Measurements from ENCODE around the gene YKT6.
"Not testable (repeated sequence)": the region's sequence is repeated elsewhere in the genome, so short reads cannot be mapped to it uniquely, and the experiment has no call there.

YKT6 gene

DNA sequence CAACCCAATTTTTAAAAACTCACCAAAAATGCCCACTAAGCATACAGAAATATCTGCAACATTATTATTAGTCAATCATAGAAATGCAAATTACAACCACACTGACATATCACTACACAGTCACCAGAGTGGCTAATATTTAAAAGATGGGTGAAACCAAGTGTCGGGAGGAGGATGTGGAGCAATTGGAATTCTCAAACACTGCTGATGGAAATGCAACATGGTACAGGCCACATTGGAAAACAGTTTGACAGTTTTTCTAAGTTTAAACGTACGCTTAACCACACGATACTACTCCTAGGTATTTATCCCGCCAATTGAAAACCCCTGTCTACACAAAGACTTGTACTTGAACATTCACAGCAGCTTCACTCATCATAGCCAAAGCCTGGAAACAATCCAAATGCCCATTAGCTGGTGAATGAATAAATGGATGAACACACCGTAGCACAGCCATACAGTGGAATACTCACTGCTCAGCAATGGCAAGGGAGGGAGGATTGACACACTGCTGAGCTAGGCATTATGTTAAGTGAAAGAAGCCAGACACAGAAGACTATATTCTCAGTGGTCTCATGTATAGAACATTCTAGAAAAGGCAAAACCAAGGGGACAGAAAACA is 27.9 kb upstream of the YKT6 start:
- DNase-seq, result no peak

DNA sequence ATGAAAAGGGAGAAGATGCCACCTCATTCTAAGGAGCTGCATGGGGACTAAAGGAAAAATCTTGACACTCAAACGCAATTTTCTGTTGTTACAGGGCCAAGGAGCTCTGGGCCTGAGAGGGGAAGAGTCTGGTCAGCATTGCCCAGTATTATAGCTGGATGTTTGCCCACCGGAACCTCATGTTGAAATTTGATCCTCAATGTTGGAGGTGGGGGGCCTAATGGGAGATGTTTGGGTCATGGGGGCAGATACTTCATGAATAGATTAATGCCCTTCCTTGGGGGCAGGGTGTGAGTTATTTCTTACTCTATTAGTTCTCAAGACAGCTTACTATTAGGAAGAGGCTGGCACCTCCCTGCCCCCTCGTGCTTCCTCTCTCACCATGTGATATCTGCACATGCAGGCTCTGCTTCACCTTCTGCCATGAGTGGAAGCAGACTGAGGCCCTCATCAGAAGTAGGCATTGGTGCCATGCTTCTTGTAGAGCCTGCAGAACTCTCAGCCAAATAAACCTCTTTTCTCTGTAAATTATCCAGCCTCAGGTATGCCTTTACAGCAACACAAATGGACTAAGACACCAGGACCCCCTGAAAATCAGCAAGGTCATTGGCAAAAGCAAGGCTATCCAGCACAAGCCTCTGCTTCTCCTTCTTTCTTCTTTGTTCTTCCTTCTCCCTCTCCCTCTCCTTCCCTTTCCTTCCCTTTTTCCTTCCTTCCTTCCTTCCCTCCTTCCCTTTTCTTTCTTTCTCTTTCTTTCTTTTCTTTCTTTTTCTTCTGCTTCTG is 26.7 kb upstream of the YKT6 start:
- DNase-seq, result no peak

DNA sequence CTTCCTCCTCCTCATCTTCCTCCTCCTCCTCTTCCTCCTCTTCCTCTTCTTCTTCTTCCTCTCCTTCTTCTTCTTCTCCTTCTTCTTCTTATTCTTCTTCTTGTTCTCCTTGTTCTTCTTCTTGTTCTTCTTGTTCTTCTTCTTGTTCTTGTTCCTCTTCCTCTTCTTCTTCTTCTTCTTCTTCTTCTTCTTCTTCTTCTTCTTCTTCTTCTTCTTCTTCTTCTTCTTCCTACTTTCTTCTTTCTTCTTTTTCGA is 26.2 kb upstream of the YKT6 start:
- DNase-seq, result not testable (repeated sequence)

DNA sequence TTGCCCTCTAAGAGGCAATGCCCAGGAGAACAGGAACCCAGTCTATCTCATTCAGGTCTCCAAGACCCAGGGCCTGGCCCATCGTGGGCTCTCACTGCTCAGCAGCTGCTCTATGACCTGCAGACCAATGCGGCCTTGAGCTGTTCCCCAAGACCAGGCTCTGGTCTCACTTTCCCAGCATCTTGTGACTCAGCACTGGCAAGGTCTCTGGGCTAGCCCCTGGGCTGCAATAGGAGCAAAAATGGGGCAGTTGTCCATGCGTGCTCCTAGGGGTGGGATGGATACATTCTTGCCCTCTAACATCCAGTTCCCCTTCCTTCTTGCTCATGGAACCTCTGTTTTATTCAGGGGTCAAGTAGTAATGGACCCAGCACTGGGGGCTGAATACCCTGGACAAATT is 25.0 kb upstream of the YKT6 start:
- DNase-seq, result no peak

DNA sequence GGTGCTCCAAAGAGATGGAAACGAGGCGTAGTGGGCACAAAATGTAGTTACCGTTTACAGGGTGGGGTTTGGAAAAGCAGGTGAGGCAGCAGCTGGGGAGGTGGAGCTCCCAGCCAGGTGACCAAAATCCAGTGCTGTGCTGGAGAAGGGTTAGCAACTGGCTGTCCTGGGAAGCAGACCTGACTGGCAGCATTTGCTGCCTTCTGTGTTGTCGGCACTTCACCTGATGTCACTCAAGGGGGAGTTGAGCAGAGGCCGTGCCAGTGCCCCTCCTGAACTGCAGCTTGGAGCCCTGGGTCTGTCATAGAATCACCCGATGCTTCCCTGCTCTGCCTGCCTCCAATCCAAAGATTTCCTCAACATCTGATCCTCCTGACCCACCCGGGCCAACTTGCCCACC is 24.3 kb upstream of the YKT6 start:
- DNase-seq, result no peak

DNA sequence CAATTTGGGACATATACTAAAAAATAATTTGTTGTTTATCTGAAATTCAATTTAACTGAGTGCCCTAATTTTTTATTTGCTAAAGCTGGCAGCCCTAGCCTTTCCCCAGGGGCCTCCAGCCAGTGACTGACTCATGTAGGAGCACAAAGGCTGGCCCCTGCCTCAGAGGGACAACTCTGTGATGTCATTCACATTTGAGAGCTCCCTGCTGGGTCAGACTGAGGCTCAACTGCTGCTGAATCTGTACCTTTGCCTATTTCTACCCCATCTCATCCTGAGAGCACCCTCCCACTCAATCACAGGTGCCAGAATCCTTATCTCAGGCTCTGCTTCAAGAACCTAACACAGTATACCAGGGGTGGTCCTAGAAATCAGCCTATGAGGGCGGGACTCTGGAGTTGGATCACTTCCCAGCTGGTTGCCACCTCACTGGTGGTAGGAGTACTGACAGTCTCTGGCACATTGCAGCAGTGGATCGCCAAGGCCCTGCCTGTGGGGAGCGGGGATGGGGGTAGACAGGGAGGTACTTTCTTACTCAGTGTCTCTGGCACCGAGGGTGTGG is 23.1 kb upstream of the YKT6 start:
- no peak for DNase-seq

DNA sequence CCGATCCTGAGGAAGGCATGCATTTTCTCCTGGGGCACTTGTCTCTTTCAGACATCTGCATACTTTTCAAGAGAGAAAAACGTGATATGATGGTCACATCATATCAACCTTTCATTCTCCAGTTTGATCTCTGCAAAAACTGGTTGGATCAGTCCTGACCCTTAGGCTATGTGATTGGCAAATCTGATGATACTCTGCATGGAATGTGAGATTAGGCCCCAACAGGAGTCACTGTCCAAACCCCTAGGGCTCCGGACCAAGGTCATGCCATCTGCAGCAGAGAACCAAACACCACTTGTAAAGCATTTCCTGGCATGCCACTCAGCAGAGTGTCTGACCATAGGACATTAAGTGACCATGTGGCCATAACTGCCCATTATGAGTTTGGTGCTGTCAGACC is 20.1 kb upstream of the YKT6 start:
- no peak for DNase-seq

DNA sequence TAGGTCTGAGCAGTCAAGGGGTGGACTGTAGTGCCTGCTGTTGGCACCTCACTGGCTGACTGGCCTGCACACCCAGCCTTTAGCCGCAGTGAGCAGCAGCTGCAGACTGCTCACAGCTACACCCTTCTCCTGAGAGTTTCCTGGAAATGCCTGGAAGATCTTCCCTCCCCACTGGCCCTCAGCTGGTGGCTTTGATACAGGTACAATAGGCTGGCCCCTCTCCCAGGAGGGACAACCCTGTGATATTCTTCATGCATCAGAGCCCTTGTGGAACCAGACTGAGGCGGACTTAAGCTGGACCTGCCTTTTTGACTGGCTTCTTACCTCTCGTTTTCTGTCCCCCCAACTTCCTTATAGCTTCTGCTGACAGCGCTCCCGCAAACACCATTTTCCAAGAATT is 18.0 kb upstream of the YKT6 start:
- no peak for DNase-seq

DNA sequence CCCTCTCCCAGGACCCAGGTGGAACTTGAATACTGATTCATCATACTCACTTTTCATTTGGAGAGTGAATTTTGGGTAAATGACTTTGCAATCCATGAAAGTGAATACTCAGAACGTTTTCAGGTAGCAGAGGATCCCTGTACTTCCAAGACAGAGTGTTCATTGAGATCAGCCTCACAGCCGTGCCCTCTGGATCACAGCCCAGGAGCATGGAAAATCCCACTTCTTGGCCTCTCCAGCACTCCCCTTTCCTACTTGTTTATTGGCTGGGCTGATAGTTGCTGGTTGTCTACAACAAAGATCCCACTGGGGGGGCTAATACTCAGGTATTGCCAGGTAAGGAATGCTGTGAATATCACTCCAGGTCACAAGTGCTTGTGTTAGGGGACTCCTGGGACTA is 17.4 kb upstream of the YKT6 start:
- no peak for DNase-seq

DNA sequence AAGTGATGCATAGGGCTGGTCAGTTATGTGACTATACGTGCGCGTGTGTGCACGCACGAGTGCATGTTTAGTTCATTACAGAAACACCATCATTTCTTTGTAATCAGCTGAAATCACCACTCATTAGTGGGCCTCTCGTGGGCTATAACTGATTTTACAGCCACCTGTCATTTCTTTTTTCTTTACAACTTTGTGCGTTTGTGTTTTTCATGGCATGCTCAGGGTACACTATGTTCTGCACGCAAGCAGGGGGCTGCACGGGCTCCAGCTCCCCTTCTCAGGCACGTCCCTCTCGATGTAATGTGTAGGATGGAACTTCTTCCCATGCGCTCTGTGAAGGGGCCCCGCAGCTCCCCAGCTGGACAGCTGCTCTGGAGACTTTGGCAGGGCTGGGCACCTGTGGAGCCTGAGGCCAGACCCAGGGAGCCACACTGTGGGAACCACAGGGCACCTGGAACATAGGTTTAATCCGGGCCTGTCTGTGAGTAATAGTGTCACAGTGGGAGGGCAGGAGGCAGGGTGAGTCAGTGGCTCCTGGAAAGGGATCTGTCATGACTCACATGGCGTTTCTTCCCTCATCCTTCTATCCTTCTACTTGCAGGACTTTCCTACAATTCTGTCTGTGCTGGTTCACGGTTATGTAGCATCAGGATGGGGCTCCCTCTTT is 16.4 kb upstream of the YKT6 start:
- no peak for DNase-seq

DNA sequence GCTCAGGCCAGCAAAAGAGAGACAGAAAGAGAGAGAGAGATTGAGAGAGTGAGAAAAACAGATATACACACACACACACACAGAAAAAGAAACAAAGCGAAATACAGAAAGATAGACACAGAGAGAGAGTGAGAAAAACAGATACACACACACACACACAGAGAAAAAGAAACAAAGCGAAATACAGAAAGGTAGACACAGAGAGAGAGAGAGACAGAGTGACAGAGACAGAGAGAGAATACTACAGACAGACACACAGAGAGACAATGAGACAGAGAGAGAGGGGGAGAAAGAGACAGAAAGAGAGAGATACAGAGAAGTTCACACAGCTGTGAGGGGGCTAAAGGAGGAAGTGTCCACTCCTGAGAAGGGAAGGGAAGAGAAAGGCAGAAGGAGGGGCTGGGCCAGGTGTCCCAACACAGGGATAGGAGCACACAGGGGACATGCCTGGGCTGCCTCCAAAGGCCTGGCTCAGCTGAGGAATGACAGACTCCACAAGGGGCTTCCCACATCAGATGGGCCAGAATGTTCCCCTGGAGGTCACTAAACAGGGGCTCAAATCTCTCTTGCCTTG is 15.8 kb upstream of the YKT6 start:
- DNase-seq, result no peak

DNA sequence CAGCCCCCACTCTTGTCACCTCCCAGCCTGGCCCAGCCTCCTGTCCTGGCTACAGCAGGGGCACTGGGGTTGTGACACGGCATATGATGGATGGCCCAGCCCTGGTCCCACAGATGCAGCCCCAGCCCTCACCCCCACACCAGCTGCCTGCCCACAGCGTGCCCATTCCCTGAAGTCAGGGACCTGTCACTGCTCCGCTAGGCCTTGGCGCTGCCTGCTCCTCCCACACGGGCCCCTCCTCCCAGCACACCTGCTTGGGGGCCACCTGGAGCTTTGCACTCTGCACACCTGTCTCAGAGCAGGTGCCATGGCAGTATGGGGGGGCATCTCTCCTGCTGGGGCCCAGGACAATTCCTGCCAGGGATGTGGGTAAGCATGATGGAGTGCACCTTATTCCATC is 15.0 kb upstream of the YKT6 start:
- no peak for DNase-seq

DNA sequence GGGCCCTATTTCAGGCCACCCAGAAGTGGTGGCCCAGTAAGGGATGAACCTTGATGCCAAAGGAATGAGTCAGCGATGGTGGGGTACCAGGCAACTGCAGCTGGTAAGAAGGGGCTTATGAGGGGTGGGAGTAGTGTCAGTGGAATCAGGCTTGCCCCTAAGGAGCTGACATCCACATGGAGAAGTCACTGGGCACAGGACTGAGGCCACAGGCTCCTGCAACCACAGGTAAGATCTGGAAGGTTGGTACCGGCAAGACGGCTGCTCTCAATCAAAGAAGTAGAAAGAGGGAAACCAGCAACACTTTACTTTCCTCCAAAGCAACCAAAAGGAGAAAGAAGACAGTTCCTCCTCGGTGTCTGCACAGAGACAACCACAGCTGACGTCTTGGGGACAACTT is 14.0 kb upstream of the YKT6 start:
- DNase-seq, result no peak

DNA sequence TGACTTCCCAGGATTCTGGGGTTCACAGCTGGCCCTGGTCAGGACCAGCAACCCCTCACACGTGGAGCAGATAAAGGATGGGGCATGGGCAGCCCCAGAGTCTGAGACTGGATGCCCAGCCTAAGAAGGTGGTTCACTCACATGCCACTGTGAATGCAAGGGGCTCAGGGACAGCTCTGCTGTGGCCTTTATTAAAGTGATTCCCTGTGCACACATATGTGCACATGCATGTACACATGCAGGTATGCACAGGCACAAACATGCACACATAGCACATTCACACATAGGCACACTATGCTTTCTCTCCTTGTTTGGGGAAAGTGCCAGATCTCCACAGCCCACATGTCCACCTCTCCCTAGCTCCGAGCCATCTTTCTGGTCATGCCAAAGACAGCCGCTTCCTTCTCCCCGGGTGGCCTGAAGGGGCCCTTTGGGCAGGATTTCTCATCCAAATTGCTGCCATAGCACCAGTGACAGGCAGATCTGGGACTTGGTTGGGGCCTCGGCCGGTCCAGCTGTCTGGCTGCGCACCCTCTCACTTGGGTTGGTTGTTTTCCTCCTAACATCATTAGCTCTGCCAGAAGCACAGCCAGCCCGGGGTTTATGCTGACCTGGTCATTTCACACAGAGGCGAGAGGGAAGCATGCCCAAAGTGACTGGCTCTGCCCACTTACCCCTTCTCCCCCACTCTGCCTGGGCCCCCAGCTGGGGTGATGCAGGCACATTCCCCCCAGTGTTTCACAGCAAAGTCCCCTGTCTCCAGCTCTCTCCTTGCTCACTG is 13.0 kb upstream of the YKT6 start:
- DNase-seq, result no peak

DNA sequence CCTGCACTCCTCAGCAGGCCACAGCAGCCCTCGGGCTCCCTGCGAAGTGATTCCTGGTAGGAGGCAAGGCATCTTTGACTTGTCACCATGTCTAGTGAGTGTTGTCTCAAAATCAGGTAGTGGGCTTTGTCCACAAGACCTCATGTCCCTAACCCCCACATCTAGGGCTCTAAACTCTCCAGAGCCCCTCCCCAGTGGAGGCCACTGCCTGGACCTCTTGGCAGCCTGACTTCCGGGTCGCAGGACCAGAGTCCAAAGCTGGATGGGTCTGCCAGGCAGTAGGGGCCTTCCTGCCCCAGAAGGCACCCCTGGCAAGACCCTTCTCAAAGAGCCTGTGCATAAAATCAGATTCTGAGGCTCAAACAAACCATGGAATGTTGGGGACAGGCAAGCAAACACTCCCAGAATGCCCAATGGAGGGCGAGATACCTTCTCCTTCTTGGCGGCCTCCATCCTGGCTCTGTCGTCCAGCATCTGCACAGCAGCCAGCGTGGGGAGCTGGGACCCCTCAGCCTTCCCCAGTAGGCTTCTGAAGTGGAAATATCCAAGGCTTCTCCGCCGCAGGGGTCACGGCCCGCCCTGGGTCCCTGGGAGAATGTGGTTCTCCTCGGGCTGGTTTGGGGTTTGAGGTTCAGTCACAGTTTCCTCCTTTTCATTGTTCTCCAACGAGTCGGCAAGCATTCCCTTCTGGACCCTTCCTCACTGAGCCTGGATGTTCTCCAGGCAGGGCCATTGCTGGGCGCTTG is 12.1 kb upstream of the YKT6 start:
- no peak for DNase-seq

DNA sequence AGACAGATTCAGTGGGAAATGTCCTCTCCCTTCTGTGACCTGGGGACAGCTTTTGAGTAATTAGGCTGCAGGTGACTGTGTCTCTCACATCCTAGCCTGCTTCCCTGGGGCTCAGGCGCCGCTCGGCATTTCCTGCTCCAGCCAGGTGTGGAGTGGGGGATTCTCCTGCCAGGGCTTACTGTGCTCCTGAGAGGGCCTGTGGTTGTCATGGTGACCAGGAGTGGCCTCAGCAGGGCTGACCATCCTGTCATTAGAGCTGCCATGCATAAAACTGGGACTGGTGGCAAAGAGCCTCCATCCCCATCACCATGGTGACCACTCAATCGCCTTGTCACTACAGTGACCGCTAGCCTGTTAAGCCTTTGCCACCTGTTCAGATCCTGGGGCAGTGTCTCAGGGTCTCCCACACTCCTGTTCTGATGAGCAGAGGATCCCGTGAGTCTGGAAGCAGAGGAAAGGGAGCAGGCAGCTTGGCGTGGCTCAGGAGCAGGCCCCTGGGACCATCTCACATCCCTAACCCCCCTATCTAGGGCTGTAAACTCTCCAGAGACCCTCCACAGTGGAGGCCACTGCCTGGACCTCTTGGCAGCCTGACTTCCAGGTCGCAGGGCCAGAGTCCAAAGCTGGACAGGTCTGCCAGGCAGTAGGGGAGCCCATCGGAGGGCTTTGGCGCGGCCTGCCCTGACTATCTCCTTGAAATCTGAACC is 11.3 kb upstream of the YKT6 start, which contains the start of gene GCK:
GCK (minus strand) TSS at position 154 of the 707 bp plus-strand sequence. CDS start 486 bp downstream, outside the sequence.
- DNase-seq, result no peak

DNA sequence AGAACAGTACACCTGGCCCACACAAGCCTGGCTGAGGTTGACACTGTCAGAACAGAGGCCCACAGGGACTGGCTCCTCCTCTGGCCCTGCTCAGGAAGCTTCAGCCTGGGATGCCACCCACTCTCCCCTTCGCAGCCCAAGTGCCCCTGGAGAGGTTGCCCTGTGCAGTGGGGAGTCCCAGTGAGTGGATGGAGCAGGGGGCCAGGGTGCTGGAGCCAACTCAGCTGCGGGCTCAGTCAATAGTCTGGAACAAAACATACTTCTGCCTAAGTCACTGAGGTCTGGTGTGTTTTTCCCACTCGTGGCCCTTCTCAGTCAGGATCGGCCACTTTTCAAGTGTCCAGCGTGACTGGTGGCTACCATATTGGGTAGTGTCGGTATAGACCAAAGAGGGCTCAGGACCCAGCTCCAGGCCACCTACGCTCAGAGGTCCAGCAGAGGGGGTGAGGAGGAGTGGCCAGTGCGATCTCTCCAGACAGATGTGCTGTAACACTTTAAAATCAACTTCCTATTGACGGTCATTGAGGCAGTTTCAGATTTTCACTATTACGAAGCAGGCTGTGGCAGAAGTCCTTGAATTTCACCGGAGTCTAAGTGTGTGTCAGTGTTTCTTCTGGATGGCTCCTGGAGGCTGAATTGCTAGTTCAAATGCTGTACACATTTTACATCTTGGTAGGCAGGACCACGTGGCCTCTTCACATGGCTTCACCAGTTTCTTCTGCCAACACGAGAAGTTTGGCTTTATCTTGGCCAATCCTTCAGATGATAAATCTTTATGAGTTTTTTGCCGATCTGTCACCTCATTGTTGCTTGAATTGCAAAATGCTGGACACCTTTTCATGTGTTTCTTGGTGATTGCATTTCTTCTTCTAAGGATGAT is 10.5 kb upstream of the YKT6 start:
- DNase-seq, result no peak

DNA sequence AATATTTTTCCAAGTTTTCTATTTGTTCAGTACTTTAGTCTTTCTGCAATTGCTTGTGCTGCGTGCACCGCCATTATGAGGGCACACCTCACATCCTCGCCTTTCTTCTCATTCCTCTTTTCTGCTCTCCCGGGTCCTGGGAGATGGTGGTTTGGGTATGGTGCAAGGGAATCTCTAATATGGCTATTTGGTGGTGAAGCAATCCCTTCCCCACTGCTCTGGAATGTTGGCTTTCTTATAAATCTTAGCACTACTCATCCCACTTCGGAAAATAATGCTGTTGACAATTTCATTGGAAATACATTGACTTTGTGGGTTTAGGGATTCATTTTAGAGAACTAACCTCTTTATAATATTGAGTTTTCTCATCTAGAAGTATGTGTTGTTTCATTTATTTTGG is 9.6 kb upstream of the YKT6 start:
- no peak for DNase-seq

DNA sequence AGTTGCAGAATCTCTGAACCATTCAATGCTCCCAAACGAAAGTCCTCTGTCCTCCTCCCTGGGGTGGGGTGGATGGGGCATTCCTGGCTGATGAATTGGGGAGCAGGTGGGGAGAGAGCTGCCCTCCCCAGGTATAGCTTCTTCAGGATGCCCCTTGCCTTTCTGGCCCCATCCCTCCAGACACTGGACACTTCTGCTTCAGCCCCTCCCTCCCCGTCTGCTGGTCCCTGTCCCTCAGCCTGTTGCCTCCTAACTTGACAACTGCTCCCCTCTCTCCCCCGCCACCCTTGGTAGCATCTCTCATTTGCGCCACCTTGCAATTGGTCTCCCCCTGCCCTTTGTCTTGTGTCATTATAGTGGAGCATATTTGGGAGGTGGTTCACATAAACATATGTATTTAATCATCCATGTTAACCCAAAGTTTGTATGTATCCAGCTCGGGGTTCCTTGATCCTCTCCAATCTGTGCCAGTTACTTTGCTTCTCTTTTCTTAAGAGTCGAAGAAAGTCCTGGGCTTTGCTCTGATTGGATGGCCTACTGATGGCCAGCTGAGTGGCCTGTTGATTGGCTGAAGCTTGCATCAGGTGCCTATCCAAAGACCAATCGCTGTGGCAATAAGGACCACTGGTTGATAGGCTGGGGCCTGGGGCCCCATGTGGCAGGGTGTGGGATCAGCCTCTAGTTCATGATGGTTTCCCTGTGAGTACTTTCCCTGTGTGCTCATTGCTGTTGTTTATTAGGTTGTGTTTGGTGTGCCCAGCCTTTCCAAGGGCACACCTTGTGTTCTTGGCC is 7.6 kb upstream of the YKT6 start:
- no peak for DNase-seq

DNA sequence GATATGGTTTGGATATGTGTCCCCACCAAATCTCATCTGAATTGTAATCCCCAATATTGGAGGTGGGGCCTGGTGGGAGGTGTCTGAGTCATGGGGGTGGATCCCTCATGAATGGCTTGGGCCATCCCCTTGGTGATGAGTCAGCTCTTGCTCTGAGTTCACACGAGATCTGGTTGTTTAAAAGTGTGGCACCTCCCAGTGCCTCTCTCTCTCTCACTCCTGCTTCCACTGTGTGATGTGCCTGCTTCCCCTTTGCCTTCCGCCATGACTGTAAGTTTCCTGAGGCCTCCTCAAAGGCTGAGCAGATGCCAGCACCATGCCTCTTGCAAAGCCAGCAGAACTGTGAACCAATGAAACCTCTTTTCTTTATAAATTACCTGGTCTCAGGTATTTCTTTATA is 6.7 kb upstream of the YKT6 start:
- no peak for DNase-seq
